Hepatocyte (in vitro differentiated cells): ENCODE measurements around the gene GIMAP8. TPM values are rescaled to one million over a fixed set of nuclear protein-coding genes. Genes with fewer than 3 reads are reported as not detected.
A peak's percentile ranks its signal among the peaks of the same experiment; 100 is the strongest.

Experiments used
- DNase-seq: peaks from one replicate; pipeline ENCODE4 v3.0.0-alpha.2; 2016; ENCODE audit warnings: low spot score
- H2AFZ ChIP-seq: fragments of 200-600 bp; sonication (generic); 2 replicates; pipeline ENCODE4 v1.6.0; 2016; ENCODE audit warnings: antibody characterized with exemption, mild to moderate bottlenecking
- H3K27ac ChIP-seq: fragments of 200-600 bp; sonication (generic); 2 replicates; pipeline ENCODE4 v1.5.1; 2016; ENCODE audit warnings: mild to moderate bottlenecking
- H3K27me3 ChIP-seq: fragments of 200-600 bp; sonication (generic); 2 replicates; pipeline ENCODE4 v1.6.1; 2016
- H3K36me3 ChIP-seq: fragments of 200-600 bp; sonication (generic); replicated peaks from 2 replicates; pipeline ENCODE4 v1.5.1; 2016; ENCODE audit warnings: low read depth; ENCODE audit not compliant: insufficient read depth
- H3K4me1 ChIP-seq: fragments of 200-600 bp; sonication (generic); 2 replicates; pipeline ENCODE4 v1.5.1; 2016; ENCODE audit warnings: mild to moderate bottlenecking, moderate library complexity; ENCODE audit not compliant: insufficient read depth
- H3K4me2 ChIP-seq: fragments of 200-600 bp; sonication (generic); 2 replicates; pipeline ENCODE4 v1.6.0; 2016
- H3K4me3 ChIP-seq: fragments of 200-600 bp; sonication (generic); 2 replicates; pipeline ENCODE4 v1.5.1; 2016; ENCODE audit warnings: mild to moderate bottlenecking
- H3K79me2 ChIP-seq: fragments of 200-600 bp; sonication (generic); 2 replicates; pipeline ENCODE4 v1.6.0; 2017; ENCODE audit warnings: mild to moderate bottlenecking
- H3K9me2 ChIP-seq: fragments of 200-600 bp; sonication (generic); replicated peaks from 2 replicates; pipeline ENCODE4 v1.6.0; 2017; ENCODE audit warnings: mild to moderate bottlenecking; ENCODE audit not compliant: insufficient read depth
- H3K9me3 ChIP-seq: fragments of 200-600 bp; sonication (generic); 2 replicates; pipeline ENCODE4 v1.5.1; 2016; ENCODE audit warnings: low read depth, mild to moderate bottlenecking
- H4K20me1 ChIP-seq: fragments of 200-600 bp; sonication (generic); 2 replicates; pipeline ENCODE4 v1.6.0; 2016; ENCODE audit warnings: mild to moderate bottlenecking; ENCODE audit not compliant: insufficient read depth, poor library complexity, severe bottlenecking
- EZH2 ChIP-seq: fragments of 200-600 bp; sonication (generic); IDR thresholded peaks from 2 replicates; pipeline ENCODE4 v1.6.1; 2016; ENCODE audit warnings: antibody characterized with exemption, mild to moderate bottlenecking, borderline replicate concordance
- EZH2phosphoT487 ChIP-seq: fragments of 200-600 bp; sonication (generic); IDR thresholded peaks from one replicate; pipeline ENCODE4 v1.6.1; 2018; ENCODE audit warnings: antibody characterized with exemption, mild to moderate bottlenecking, low read depth, moderate library complexity; ENCODE audit not compliant: unreplicated experiment, severe bottlenecking
- WGBS: methylation state at CpG from one replicate; pipeline ENCODE4 v1.1.6; 2016; ENCODE audit warnings: low lambda C conversion rate; ENCODE audit errors: missing lambda C conversion rate; 5-methylcytosine and 5-hydroxymethylcytosine counted together
- polyA plus RNA-seq: library from polyadenylated mRNA; unstranded; fragments of >200 nt; fragmentation: Nextera tagmentation; extraction: Ambion mirVana; gene quantifications from 2 replicates; pipeline ENCODE4 v1.2.1, GENCODE V29; 2016
- total RNA-seq: library from RNA; depleted of rRNA; stranded (reverse); fragments of >200 nt; gene quantifications from 2 replicates; pipeline ENCODE4 v1.2.3, GENCODE V29; 2014
- TF ChIP-seq, protein P1 (sequence below): fragments of 200-600 bp; sonication (generic); IDR thresholded peaks from 2 replicates; pipeline ENCODE4 v1.5.1; 2016; ENCODE audit warnings: antibody characterized with exemption, mild to moderate bottlenecking; ENCODE audit not compliant: poor library complexity

GIMAP8 gene
- total and polyA plus RNA-seq, 2 experiments from 2014 or later, result 0.10 TPM; not detected in 1

DNA sequence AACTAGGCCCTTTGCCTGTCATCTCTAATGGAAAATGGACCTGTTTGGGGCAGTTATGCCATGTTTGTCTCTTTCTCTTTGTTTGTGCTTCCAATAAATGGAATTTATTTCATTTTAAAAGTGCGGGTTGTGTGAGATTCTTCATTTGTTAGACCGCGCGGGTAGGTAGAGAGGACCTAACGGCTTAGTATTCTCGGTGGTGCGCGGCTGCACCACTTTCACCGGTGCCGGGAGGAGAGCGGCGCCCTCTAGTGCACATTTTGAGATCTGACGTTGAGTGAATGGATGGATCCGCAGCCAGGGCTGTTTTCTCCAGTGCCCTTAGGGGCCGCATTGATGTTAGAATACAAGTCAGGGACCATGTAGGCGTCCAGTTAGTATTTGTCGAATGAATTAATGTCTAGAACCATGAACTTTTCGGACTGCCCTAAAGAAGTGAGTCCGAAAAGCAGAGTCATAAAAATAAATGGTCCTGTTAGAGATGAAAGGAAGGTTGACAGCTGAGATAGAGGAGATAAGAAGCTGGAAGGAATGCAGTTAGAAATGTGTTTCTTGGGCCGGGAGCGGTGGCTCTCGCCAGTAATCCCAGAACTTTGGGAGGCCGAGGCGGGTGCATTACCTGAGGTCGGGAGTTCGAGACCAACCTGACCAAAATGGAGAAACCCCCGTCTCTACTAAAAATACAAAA, 29.3 kb upstream of the GIMAP8 start:
- TF ChIP-seq, protein P1, sequence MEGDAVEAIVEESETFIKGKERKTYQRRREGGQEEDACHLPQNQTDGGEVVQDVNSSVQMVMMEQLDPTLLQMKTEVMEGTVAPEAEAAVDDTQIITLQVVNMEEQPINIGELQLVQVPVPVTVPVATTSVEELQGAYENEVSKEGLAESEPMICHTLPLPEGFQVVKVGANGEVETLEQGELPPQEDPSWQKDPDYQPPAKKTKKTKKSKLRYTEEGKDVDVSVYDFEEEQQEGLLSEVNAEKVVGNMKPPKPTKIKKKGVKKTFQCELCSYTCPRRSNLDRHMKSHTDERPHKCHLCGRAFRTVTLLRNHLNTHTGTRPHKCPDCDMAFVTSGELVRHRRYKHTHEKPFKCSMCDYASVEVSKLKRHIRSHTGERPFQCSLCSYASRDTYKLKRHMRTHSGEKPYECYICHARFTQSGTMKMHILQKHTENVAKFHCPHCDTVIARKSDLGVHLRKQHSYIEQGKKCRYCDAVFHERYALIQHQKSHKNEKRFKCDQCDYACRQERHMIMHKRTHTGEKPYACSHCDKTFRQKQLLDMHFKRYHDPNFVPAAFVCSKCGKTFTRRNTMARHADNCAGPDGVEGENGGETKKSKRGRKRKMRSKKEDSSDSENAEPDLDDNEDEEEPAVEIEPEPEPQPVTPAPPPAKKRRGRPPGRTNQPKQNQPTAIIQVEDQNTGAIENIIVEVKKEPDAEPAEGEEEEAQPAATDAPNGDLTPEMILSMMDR, result peak; percentile 87
- TF ChIP-seq EZH2phosphoT487, result no peak
- 19% methylated on average over 27 of the region's 27 CpGs for WGBS

DNA sequence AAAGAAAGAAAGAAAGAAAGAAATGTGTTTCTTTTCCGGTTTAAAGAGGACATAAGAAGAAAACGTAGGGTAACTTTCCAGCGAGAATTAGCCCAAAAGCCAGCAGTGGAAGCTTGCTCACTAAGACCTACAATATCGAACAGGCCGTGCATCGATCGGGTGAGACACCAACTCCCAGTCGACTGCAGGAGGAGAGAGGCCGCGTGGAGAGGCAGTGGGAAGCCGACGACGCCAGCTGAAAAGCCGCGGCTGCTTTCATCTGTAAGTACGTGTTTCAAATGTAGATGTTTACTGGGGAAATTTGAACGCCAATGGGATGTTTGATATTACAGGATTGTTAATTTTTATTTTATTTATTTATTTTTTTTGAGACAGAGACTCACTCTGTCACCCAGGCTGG, 28.6 kb upstream of the GIMAP8 start:
- DNase-seq, result no peak
- H3K79me2 ChIP-seq, result no peaks in the 10 kb centered on the region

More for the DNA sequence above, 29.3 kb upstream of the GIMAP8 start:
- Histone ChIP-seq H3K79me2 (no peaks in the 10 kb centered on the region), H3K9me3 (no peaks in the 10 kb centered on the region), H3K27me3 (no peaks in the 10 kb centered on the region), H3K4me2 (no peak overlapping the region), H4K20me1 (no peaks in the 10 kb centered on the region), H3K4me1 (no peaks in the 10 kb centered on the region), H3K36me3 (no peaks in the 10 kb centered on the region), H2AFZ (no peak overlapping the region), H3K9me2 (no peaks in the 10 kb centered on the region), H3K27ac (no peak overlapping the region), H3K4me3 (no peak overlapping the region)
- peak; percentile 88 for DNase-seq

DNA sequence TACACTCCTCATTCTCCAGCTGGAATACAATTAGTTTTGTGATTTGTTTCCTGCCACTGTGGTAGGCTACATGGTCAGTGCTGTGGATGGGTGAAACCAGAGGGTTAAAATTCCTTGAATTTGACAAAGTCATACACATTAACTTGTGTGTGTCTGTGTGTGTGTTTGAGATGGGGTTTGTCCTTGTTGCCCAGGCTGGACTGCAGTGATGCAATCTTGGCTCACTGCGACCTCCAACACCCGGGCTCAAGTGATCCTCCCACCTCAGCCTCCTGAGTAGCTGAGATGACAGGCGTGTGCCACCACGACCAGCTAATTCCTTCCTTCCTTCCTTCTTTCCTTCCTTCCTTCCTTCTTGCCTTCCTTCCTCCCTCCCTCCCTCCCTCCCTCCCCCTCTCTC, 24.8 kb upstream of the GIMAP8 start:
- Histone ChIP-seq H3K4me1 (no peaks in the 10 kb centered on the region), H3K27ac (no peak overlapping the region), H3K9me3 (no peaks in the 10 kb centered on the region), H3K4me3 (no peak overlapping the region), H2AFZ (no peak overlapping the region), H3K36me3 (no peaks in the 10 kb centered on the region), H3K9me2 (no peaks in the 10 kb centered on the region), H3K79me2 (no peaks in the 10 kb centered on the region), H3K27me3 (no peaks in the 10 kb centered on the region), H4K20me1 (no peaks in the 10 kb centered on the region), H3K4me2 (no peak overlapping the region)
- 90% methylated on average over 2 of the region's 4 CpGs for WGBS
- no peak for DNase-seq
- TF ChIP-seq EZH2, result no peak
- TF ChIP-seq, protein P1, result no peak
- no peak for TF ChIP-seq EZH2phosphoT487

More for the DNA sequence above, 28.6 kb upstream of the GIMAP8 start:
- 83% methylated on average over 17 of the region's 17 CpGs for WGBS
- TF ChIP-seq, protein P1, result no peak
- TF ChIP-seq EZH2, result no peak
- TF ChIP-seq EZH2phosphoT487, result no peak
- Histone ChIP-seq H3K9me3 (no peaks in the 10 kb centered on the region), H3K4me2 (no peak overlapping the region), H2AFZ (no peak overlapping the region), H3K4me1 (no peaks in the 10 kb centered on the region), H3K4me3 (no peak overlapping the region), H3K9me2 (no peaks in the 10 kb centered on the region), H3K27me3 (no peaks in the 10 kb centered on the region), H3K27ac (no peak overlapping the region), H3K36me3 (no peaks in the 10 kb centered on the region), H4K20me1 (no peaks in the 10 kb centered on the region)
